ENCODE results near the gene CMA1. TPM values are rescaled to one million over a fixed set of nuclear protein-coding genes. Genes with fewer than 3 reads are reported as not detected.
"Not testable (repeated sequence)": the region's sequence is repeated elsewhere in the genome, so short reads cannot be mapped to it uniquely, and the experiment has no call there.

Gene CMA1, protein sequence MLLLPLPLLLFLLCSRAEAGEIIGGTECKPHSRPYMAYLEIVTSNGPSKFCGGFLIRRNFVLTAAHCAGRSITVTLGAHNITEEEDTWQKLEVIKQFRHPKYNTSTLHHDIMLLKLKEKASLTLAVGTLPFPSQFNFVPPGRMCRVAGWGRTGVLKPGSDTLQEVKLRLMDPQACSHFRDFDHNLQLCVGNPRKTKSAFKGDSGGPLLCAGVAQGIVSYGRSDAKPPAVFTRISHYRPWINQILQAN
- not detected for total RNA-seq
- not detected for polyA plus RNA-seq

DNA sequence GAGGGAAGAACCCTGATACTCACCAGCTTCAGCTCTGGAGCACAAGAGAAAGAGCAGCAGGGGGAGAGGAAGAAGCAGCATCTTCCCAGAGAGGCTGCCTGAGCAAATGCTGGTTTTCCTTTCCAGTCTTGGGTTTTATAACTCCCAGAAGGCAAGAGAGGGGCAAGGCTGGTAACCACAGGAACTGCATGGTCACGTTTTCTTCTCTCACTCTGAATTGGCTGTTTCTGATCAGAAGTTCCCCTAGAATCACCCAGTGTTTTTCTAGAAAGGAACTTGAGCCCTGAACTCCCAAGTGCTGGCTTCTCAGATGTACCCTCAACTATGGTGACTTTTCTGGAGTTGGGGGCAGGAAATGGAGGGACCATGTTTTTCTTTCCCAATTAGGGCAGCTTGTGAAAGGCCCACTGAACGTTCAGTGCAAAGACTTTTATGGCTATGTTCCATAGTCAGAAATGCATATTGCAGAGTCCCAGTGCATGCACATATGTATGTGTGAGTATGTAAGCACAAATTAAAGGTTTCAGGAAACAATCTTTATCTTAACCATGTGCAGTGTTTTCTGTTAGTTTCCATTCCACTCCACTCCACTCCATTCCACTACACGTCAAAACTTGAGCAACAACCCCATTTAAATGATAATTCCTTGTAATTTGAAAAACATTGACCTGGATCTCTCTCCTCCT, at the start of gene CMA1:
CMA1 (minus strand) TSS at position 111 of the 686 bp plus-strand sequence; CDS start at position 81, 30 bp downstream.
- DNase-seq, result no peak
- Mint-ChIP-seq H3K27ac (peak within 1 kb of the TSS in 1 of 7 donors; percentile 65), H3K36me3 (no peaks in the 10 kb centered on the region), H3K4me3 (no peak within 1 kb of the TSS), H3K27me3 (peaks cover 13 to 15% of the 10 kb centered on the region in 2 donors), H3K4me1 (no peaks in the 10 kb centered on the region), H3K9me3 (peaks cover 0 to 3% (median 0%) of the 10 kb centered on the region in 8 donors)
- H3K27me3 ChIP-seq (ENCODE audit: insufficient read depth, low read length), result no peaks in the 10 kb centered on the region
- no peaks in the 10 kb centered on the region for H3K9me3 ChIP-seq (ENCODE audit: control insufficient read depth in 1 of 2, low read length in 2 of 2)
- no peaks in the 10 kb centered on the region for H3K4me1 ChIP-seq (ENCODE audit: insufficient read depth, low read length)
- intact Hi-C loops (cut with micrococcal nuclease), result no loop called here
- no peak within 1 kb of the TSS for H3K27ac ChIP-seq (ENCODE audit: low read depth, low read length)
- no peaks in the 10 kb centered on the region for H3K36me3 ChIP-seq (ENCODE audit: insufficient read depth, low read length)
- no peak within 1 kb of the TSS for H3K4me3 ChIP-seq (ENCODE audit: low read length in 2 of 2)
- ChIA-PET POLR2A (ENCODE audit: partially characterized antibody) (no interaction called here), CTCF (ENCODE audit: partially characterized antibody) (no interaction called here)

DNA sequence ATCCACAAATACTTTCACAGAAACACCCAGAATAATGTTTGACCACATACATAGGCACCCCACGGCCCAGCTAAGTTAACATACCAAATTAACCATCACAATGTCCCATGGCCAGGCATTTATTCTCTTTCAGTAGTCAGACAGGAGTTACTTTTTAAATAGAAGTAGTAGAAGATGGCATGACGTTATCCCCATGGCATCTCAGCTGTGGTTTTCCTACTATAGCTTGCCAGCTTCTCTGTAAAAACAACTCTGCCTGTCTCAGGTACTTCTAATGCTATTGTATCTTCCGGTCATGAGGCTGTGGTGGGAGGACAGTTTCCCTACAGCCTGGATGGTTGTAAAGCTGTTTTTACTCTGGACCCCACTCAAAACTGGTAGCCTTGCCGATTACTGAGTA, 48.7 kb upstream of the CMA1 start:
- Mint-ChIP-seq H3K9me3 (peaks cover 3 to 32% (median 11%) of the 10 kb centered on the region in 8 donors), H3K36me3 (peaks cover 0 to 3% of the 10 kb centered on the region in 2 donors), H3K4me1 (no peaks in the 10 kb centered on the region), H3K27ac (no peak overlapping the region), H3K4me3 (no peak overlapping the region), H3K27me3 (peaks cover 9 to 12% of the 10 kb centered on the region in 2 donors)
- no peaks in the 10 kb centered on the region for H3K36me3 ChIP-seq (ENCODE audit: insufficient read depth, low read length)
- intact Hi-C loops (cut with micrococcal nuclease), result no loop called here
- no peaks in the 10 kb centered on the region for H3K4me1 ChIP-seq (ENCODE audit: insufficient read depth, low read length)
- DNase-seq, result no peak
- H3K27ac ChIP-seq (ENCODE audit: low read depth, low read length), result no peak overlapping the region
- CTCF ChIA-PET (ENCODE audit: partially characterized antibody), result no interaction called here
- POLR2A ChIA-PET (ENCODE audit: partially characterized antibody), result no interaction called here
- H3K4me3 ChIP-seq (ENCODE audit: low read length in 2 of 2), result no peak overlapping the region
- no peaks in the 10 kb centered on the region for H3K9me3 ChIP-seq (ENCODE audit: control insufficient read depth in 1 of 2, low read length in 2 of 2)
- H3K27me3 ChIP-seq (ENCODE audit: insufficient read depth, low read length), result no peaks in the 10 kb centered on the region

DNA sequence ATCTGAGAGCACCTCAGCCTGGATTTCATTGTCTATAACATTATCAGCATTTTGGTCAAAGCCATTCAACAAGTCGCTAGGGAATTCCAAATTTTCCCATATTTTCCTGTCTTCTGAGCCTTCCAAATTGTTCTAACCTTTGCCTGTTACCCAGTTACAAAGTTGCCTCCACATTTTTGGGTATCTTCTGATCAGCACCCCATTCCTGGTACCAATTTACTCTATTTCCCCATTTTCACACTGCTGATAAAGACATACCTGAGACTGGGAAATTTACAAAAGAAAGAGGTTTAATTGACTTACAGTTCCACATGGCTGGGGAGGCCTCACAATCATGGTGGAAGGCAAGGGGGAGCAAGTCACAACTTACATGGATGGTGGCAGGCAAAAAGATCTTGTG, 41.0 kb upstream of the CMA1 start:
- peaks cover 5 to 16% of the 10 kb centered on the region in 2 donors for H3K36me3 Mint-ChIP-seq
- peaks cover 5 to 83% (median 61%) of the 10 kb centered on the region in 8 donors for H3K9me3 Mint-ChIP-seq
- H3K4me1 Mint-ChIP-seq, result not testable (repeated sequence)

DNA sequence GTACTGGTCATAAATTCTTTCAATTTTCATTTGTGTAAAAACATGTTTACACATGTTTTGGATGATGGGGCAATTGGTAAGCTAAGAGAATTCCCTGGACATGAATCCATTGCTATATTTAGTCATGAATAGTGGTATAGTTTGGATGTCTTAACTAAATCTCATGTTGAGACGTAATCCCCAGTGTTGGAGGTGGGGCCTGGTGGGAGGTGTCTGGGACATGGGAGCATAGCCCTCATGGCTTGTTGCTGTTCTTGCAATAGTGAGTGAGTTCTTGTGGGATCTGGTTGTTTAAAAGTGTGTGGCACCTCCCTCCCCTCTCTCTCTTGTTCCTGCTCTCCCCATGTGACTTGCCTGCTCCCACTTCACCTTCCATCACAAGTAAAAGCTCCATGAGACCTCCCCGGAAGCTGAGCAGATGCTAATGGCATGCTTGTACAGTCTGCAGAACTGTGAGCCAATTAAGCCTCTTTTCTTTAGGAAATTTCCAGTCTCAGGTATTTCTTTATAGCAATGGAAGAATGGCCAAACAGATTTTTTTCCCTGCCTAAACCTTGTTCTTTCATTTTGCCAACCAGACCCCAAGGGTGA, 34.4 kb upstream of the CMA1 start:
- Histone ChIP-seq H3K4me1 (ENCODE audit: insufficient read depth, low read length) (no peaks in the 10 kb centered on the region), H3K27ac (ENCODE audit: low read depth, low read length) (no peak overlapping the region), H3K4me3 (ENCODE audit: low read length in 2 of 2) (no peak overlapping the region), H3K9me3 (ENCODE audit: control insufficient read depth in 1 of 2, low read length in 2 of 2) (no peaks in the 10 kb centered on the region), H3K36me3 (ENCODE audit: insufficient read depth, low read length) (no peaks in the 10 kb centered on the region), H3K27me3 (ENCODE audit: insufficient read depth, low read length) (no peaks in the 10 kb centered on the region)
- Mint-ChIP-seq H3K9me3 (peaks cover 0 to 62% (median 39%) of the 10 kb centered on the region in 8 donors), H3K27ac (no peak overlapping the region), H3K36me3 (peaks cover 0 to 4% of the 10 kb centered on the region in 2 donors), H3K27me3 (peaks cover 6 to 22% of the 10 kb centered on the region in 2 donors), H3K4me3 (no peak overlapping the region), H3K4me1 (no peaks in the 10 kb centered on the region)
- POLR2A ChIA-PET (ENCODE audit: partially characterized antibody), result no interaction called here
- intact Hi-C loops (cut with micrococcal nuclease), result no loop called here
- CTCF ChIA-PET (ENCODE audit: partially characterized antibody), result no interaction called here
- DNase-seq, result no peak

More for the DNA sequence above, 41.0 kb upstream of the CMA1 start:
- CTCF ChIA-PET (ENCODE audit: partially characterized antibody); H3K4me1 ChIP-seq (ENCODE audit: insufficient read depth, low read length); POLR2A ChIA-PET (ENCODE audit: partially characterized antibody); intact Hi-C loops (cut with micrococcal nuclease); H3K27me3 ChIP-seq (ENCODE audit: insufficient read depth, low read length); H3K27ac Mint-ChIP-seq; H3K9me3 ChIP-seq (ENCODE audit: control insufficient read depth in 1 of 2, low read length in 2 of 2); H3K36me3 ChIP-seq (ENCODE audit: insufficient read depth, low read length); H3K4me3 ChIP-seq (ENCODE audit: low read length in 2 of 2); H3K27ac ChIP-seq (ENCODE audit: low read depth, low read length); DNase-seq: not testable (repeated sequence)
- Mint-ChIP-seq H3K27me3 (peaks cover 3 to 10% of the 10 kb centered on the region in 2 donors), H3K4me3 (peak overlapping the region in 1 of 8 donors; percentile 26)

DNA sequence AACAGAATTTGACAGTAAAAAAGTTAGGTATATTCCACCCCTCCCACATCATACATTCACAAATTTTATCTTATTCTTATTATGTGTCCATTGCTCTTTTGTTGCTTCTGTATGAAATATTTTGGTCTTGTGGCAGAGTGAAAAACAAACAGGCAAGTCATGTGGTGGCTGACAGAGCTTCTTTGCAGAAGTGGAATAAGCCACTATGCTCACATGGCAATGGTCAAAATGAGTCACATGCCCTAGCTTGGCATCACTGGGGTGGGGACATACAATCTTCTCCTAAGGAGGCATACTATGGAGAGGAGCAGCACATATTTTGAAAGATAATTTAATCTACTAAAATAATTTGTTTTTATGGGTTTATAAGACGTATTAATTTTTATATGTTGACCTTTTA, 27.7 kb upstream of the CMA1 start:
- H3K4me3 Mint-ChIP-seq, result no peak overlapping the region
- intact Hi-C loops (cut with micrococcal nuclease), result no loop called here
- no peak overlapping the region for H3K4me3 ChIP-seq (ENCODE audit: low read length in 2 of 2)
- ChIA-PET POLR2A (ENCODE audit: partially characterized antibody) (no interaction called here), CTCF (ENCODE audit: partially characterized antibody) (interaction anchor here (1.6 kb wide), 1 partner anchor 52 kb away, joined by 3 read pairs; no protein-coding TSS in a partner anchor)
- H3K9me3 Mint-ChIP-seq, result peaks cover 0 to 8% (median 4%) of the 10 kb centered on the region in 8 donors
- H3K27ac Mint-ChIP-seq, result no peak overlapping the region
- no peaks in the 10 kb centered on the region for H3K36me3 ChIP-seq (ENCODE audit: insufficient read depth, low read length)
- no peak for DNase-seq
- peaks cover 9 to 19% of the 10 kb centered on the region in 2 donors for H3K27me3 Mint-ChIP-seq
- no peaks in the 10 kb centered on the region for H3K36me3 Mint-ChIP-seq
- H3K9me3 ChIP-seq (ENCODE audit: control insufficient read depth in 1 of 2, low read length in 2 of 2), result no peaks in the 10 kb centered on the region
- H3K27me3 ChIP-seq (ENCODE audit: insufficient read depth, low read length), result no peaks in the 10 kb centered on the region
- H3K27ac ChIP-seq (ENCODE audit: low read depth, low read length), result no peak overlapping the region
- no peaks in the 10 kb centered on the region for H3K4me1 ChIP-seq (ENCODE audit: insufficient read depth, low read length)
- H3K4me1 Mint-ChIP-seq, result no peaks in the 10 kb centered on the region

DNA sequence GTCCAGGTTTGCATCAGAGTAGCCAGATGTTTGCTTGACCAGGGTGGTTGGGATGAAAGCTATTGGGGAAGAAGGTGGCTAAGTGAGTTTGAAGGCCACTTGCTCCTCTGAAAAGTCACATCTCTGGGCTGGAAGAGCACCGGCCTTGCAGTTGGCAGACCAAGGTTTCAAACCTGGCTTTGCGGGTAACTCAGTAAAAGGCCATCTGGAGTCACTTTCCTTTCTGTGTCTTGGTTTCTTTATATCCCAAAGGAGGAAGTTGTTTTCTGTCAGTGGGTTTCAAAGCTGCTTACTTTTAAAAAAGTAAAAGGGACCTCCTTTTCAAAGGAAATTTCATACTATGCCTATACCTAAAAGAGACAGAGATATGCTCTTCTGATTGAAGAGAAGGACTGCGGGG, 26.2 kb upstream of the CMA1 start:
- Histone ChIP-seq H3K36me3 (ENCODE audit: insufficient read depth, low read length) (no peaks in the 10 kb centered on the region), H3K9me3 (ENCODE audit: control insufficient read depth in 1 of 2, low read length in 2 of 2) (no peaks in the 10 kb centered on the region), H3K4me1 (ENCODE audit: insufficient read depth, low read length) (no peaks in the 10 kb centered on the region), H3K27ac (ENCODE audit: low read depth, low read length) (no peak overlapping the region), H3K4me3 (ENCODE audit: low read length in 2 of 2) (no peak overlapping the region), H3K27me3 (ENCODE audit: insufficient read depth, low read length) (no peaks in the 10 kb centered on the region)
- Mint-ChIP-seq H3K27ac (no peak overlapping the region), H3K27me3 (peaks cover 7 to 9% of the 10 kb centered on the region in 2 donors), H3K36me3 (no peaks in the 10 kb centered on the region), H3K4me1 (no peaks in the 10 kb centered on the region), H3K4me3 (no peak overlapping the region), H3K9me3 (peaks cover 0 to 7% (median 2%) of the 10 kb centered on the region in 8 donors)
- intact Hi-C loops (cut with micrococcal nuclease), result no loop called here
- ChIA-PET POLR2A (ENCODE audit: partially characterized antibody) (no interaction called here), CTCF (ENCODE audit: partially characterized antibody) (interaction anchor here (1.6 kb wide), 1 partner anchor 51 kb away, joined by 3 read pairs; no protein-coding TSS in a partner anchor)
- DNase-seq, result no peak

DNA sequence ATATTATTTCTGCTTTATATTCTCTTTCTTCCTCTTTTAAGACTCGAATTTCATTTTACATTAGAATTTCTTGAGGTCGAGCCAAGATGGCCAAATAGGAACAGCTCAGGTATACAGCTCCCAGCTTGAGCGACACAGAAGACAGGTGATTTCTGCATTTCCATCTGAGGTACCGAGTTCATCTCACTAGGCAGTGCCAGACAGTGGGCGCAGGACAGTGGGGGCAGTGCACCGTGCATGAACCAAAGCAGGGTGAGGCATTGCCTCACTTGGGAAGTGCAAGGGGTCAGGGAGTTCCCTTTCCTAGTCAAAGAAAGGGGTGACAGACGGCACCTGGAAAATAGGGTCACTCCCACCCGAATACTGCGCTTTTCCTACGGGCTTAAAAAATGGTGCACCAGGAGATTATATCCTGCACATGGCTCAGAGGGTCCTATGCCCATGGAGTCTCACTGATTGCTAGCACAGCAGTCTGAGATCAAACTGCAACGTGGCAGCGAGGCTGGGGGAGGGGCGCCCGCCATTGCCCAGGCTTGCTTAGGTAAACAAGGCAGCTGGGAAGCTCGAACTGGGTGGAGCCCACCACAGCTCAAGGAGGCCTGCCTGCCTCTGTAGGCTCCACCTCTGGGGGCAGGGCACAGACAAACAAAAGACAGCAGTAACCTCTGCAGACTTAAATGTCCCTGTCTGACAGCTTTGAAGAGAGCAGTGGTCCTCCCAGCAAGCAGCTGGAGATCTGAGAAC, 18.0 kb upstream of the CMA1 start:
- H3K4me3 Mint-ChIP-seq; H3K27ac Mint-ChIP-seq; H3K4me3 ChIP-seq (ENCODE audit: low read length in 2 of 2); H3K4me1 Mint-ChIP-seq; CTCF ChIA-PET (ENCODE audit: partially characterized antibody); H3K27ac ChIP-seq (ENCODE audit: low read depth, low read length); H3K36me3 ChIP-seq (ENCODE audit: insufficient read depth, low read length); H3K9me3 ChIP-seq (ENCODE audit: control insufficient read depth in 1 of 2, low read length in 2 of 2); H3K9me3 Mint-ChIP-seq; H3K4me1 ChIP-seq (ENCODE audit: insufficient read depth, low read length); POLR2A ChIA-PET (ENCODE audit: partially characterized antibody); H3K36me3 Mint-ChIP-seq; intact Hi-C loops (cut with micrococcal nuclease); H3K27me3 ChIP-seq (ENCODE audit: insufficient read depth, low read length); DNase-seq: not testable (repeated sequence)
- H3K27me3 Mint-ChIP-seq, result peaks cover 12 to 15% of the 10 kb centered on the region in 2 donors

Measured in CD4-positive, alpha-beta memory T cell (primary cell).